ENCODE data around the gene TRIM40. TPM values are rescaled to one million over a fixed set of nuclear protein-coding genes. Genes with fewer than 3 reads are reported as not detected.

TRIM40 gene
- total RNA-seq, 1 experiment from 2014 or later, result not detected

DNA sequence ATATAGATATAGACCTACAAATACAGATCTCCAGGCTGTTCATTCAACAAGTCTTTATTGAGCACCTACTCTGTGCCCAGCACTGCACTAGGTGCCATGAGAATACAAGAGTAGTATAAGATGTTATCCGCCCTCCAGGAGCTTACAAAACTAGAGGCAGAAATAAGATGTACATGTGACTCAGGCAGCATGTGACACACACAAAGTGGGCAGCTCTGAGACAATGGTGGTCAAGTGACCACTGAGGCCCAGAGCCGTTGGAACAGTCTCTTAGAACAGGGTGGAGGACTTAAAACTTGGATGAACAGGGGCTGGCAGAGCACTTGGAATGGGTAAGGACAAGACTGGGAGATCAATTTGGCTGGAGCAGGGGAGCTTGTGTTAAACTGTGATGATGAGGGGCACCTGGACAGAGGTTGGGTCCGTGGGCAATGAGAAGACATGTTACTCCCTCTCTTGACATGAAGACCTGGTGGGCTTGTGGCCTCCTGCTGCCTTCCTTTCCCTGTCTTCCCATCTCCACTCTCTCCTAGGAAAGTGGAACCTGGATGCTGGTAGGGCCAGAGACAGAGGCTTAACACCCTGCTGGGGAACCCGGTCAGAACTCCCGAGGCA lies 48.6 kb downstream of the TRIM40 start:
- ATAC-seq, result 0 out of 2 replicates have a peak, but pooled peaks have one; percentile 31

GRCh38 chr6:30185846-30186484 lies 50.0 kb downstream of the TRIM40 start:
- peaks cover 6% of the 10 kb centered on the region for H3K36me3 ChIP-seq (ENCODE audit: control insufficient read depth, insufficient read depth, low read length)
- no peak for DNase-seq (ENCODE audit: low read depth, low spot score)
- H3K4me3 ChIP-seq (ENCODE audit: low read depth in 2 of 2, low read length in 2 of 2), result no peak overlapping the region
- TF ChIP-seq POLR2AphosphoS5 (IDR thresholded peaks at IDR 0.05; ENCODE audit: low read depth, low read length) (no peak), REST (IDR thresholded peaks at IDR 0.05; ENCODE audit: insufficient read depth in 1 of 2, low read depth in 2 of 2, low read length in 1 of 2) (no peak), SIN3A (IDR thresholded peaks at IDR 0.05; ENCODE audit: borderline replicate concordance, insufficient read depth, low read depth, low read length) (no peak), TCF7L2 (IDR thresholded peaks at IDR 0.05; ENCODE audit: low read depth, low read length) (no peak)
- TF ChIP-seq, protein P1, sequence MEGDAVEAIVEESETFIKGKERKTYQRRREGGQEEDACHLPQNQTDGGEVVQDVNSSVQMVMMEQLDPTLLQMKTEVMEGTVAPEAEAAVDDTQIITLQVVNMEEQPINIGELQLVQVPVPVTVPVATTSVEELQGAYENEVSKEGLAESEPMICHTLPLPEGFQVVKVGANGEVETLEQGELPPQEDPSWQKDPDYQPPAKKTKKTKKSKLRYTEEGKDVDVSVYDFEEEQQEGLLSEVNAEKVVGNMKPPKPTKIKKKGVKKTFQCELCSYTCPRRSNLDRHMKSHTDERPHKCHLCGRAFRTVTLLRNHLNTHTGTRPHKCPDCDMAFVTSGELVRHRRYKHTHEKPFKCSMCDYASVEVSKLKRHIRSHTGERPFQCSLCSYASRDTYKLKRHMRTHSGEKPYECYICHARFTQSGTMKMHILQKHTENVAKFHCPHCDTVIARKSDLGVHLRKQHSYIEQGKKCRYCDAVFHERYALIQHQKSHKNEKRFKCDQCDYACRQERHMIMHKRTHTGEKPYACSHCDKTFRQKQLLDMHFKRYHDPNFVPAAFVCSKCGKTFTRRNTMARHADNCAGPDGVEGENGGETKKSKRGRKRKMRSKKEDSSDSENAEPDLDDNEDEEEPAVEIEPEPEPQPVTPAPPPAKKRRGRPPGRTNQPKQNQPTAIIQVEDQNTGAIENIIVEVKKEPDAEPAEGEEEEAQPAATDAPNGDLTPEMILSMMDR (IDR thresholded peaks at IDR 0.05), result no peak
- no peaks in the 10 kb centered on the region for H3K27me3 ChIP-seq (ENCODE audit: control insufficient read depth, insufficient read depth, low read length)
- no peaks in the 10 kb centered on the region for H3K9me3 ChIP-seq (ENCODE audit: control insufficient read depth, insufficient read depth, low read depth, low read length)
- in situ Hi-C loops (cut with HindIII; ENCODE audit: low pct_unique_long_range_greater_than_20kb, low sequenced_read_pairs), result no loop called here
- no peak overlapping the region for H3K27ac ChIP-seq (ENCODE audit: low read length)
- TSS peak; percentile 87 for BruUV-seq (replicated peaks)
- no peaks in the 10 kb centered on the region for H3K4me1 ChIP-seq (ENCODE audit: control insufficient read depth, insufficient read depth, low read length)
- ChIA-PET CTCF (no interaction called here), POLR2A (no interaction called here)
- no peak for ATAC-seq
- intact Hi-C loops (cut with micrococcal nuclease; ENCODE audit: unreplicated experiment), result no loop called here

More for the DNA sequence above, 48.6 kb downstream of the TRIM40 start:
- no peaks in the 10 kb centered on the region for H3K27me3 ChIP-seq (ENCODE audit: control insufficient read depth, insufficient read depth, low read length)
- no peak overlapping the region for H3K4me3 ChIP-seq (ENCODE audit: low read depth in 2 of 2, low read length in 2 of 2)
- no peak for TF ChIP-seq SIN3A (IDR thresholded peaks at IDR 0.05; ENCODE audit: borderline replicate concordance, insufficient read depth, low read depth, low read length)
- TF ChIP-seq REST (IDR thresholded peaks at IDR 0.05; ENCODE audit: insufficient read depth in 1 of 2, low read depth in 2 of 2, low read length in 1 of 2), result no peak
- peak; percentile 17; the same call in 1 of the 2 replicates for TF ChIP-seq POLR2AphosphoS5 (IDR thresholded peaks at IDR 0.05; ENCODE audit: low read depth, low read length)
- no peak for TF ChIP-seq TCF7L2 (IDR thresholded peaks at IDR 0.05; ENCODE audit: low read depth, low read length)
- TF ChIP-seq, protein P1 (IDR thresholded peaks at IDR 0.05), result no peak
- ChIA-PET POLR2A (no interaction called here), CTCF (no interaction called here)
- in situ Hi-C loops (cut with HindIII; ENCODE audit: low pct_unique_long_range_greater_than_20kb, low sequenced_read_pairs), result no loop called here
- H3K27ac ChIP-seq (ENCODE audit: low read length), result no peak overlapping the region
- no TSS peak for BruUV-seq (replicated peaks)
- H3K9me3 ChIP-seq (ENCODE audit: control insufficient read depth, insufficient read depth, low read depth, low read length), result peaks cover 7% of the 10 kb centered on the region
- intact Hi-C loops (cut with micrococcal nuclease; ENCODE audit: unreplicated experiment), result no loop called here
- DNase-seq (ENCODE audit: low read depth, low spot score), result no peak
- peaks cover 6% of the 10 kb centered on the region for H3K36me3 ChIP-seq (ENCODE audit: control insufficient read depth, insufficient read depth, low read length)
- no peaks in the 10 kb centered on the region for H3K4me1 ChIP-seq (ENCODE audit: control insufficient read depth, insufficient read depth, low read length)

Measured in Panc1 (cell line).